ENCODE measurements around the gene ARHGAP44.

ARHGAP44 gene

DNA sequence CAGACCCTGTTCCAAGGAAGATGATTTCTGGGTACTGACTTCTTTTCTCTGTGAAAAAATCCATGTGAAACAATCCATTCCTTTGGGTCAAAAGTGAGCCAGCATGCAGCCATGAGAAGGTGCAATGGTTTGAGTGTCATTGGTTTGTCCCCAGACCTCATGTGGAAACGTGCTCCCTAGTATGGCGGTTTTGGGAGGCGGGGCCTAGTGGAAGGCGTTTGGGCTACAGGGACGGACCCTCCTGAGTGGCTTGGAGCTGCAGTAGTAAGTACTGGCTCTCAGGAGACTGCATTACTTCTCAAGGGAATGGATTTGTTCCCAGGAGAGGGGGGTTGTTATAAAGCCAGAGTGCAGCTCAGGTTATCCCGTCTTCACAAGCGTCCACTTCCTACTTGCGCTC lies 209.2 kb downstream of the ARHGAP44 start:
- no peak for DNase-seq

GRCh38 chr17:12998874-12999273 lies 209.6 kb downstream of the ARHGAP44 start:
- no peak for DNase-seq

DNA sequence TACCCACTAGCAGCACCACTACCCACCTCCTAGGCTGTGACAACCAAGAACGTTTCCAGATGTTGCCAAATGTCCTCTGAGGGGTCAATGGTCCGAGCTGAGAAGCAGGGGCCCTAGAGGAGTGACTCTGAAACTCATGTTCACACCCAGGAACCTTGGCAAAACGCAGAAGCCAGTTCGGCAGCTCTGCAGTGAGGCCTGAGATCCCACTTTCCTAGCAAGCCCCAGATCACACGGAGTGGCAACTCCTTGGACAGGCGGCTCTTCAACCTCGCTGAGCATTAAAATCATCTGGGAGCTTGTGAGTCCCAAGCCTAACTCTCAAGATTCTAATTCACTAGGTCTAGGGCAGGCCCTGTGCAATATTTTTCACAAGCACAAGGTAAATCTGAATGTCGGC lies 211.3 kb downstream of the ARHGAP44 start:
- DNase-seq = no peak

GRCh38 chr17:13001991-13002615 lies 212.8 kb downstream of the ARHGAP44 start:
- DNase-seq = peak; percentile 45

DNA sequence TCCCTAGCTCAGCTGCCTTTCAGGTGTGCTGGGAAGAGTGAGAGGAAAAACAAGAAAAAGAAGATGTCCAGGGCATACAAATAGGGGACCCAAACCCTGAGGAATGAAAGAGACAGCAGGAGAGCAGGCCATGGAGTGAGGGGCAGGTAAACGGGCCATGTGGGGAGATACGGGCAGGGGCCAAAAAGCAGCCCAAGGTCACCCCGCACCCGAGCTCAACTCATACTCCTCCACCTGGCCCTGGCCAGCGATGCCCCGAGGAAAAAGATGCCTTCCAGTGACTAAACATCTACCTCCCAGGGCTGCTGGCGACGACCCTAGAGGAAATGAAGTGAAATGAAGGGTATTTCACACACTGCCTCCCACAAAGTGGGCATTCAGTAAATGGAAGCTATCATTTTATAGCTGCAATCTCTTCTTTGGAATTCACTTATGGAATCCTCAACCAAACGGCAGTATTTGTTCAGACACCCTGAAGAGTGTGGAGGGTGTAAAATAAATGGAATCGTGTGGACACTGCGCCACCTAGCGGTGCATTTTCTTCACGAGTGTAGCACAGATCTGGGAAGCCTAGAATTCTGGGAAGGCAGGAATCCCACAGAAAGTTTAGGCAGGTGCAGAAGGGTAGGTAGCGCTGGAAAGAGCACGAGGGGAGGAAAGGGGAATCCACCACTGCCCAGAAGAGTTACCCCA lies 213.6 kb downstream of the ARHGAP44 start:
- peak; percentile 3 for DNase-seq

GRCh38 chr17:13003454-13003851 lies 214.2 kb downstream of the ARHGAP44 start:
- no peak for DNase-seq

DNA sequence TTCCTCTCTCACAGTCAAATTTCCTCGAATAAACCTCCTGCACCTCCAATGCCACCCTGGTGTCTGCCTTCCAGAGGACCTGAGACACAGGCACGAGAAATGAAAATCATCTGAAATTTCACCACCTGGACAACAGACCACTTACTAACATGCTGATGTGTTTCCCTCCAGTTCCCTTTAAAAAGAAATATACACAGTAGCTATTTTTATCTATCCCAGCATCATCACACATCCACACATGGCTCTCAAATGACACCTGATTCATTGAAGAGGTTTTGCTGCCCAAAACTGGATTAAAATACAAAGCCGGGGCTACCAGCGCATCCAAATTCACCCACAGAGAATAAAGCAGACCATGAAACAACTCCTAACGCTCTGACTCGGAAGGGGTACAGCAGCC lies 214.6 kb downstream of the ARHGAP44 start:
- no peak for DNase-seq

GRCh38 chr17:13004336-13004735 lies 215.0 kb downstream of the ARHGAP44 start:
- DNase-seq = no peak

DNA sequence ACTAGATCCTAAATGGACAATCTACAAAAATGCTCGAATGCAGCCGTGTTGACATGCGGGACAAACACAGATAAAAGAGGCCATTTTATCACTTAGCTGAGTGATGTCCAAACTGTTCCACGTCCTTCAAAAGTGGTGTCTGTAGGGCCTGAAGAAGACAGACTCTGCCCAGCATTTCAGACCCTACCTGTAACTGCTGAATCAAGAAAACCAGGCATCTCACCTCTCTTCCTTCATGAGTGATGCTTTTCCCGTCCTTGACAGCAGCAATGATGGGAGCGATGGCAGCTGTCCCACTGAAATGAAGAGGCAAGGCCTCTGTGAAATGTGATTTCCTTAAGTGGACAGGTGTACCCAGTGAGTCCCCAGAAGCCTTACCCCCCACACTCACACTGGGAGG lies 216.2 kb downstream of the ARHGAP44 start:
- no peak for DNase-seq

DNA sequence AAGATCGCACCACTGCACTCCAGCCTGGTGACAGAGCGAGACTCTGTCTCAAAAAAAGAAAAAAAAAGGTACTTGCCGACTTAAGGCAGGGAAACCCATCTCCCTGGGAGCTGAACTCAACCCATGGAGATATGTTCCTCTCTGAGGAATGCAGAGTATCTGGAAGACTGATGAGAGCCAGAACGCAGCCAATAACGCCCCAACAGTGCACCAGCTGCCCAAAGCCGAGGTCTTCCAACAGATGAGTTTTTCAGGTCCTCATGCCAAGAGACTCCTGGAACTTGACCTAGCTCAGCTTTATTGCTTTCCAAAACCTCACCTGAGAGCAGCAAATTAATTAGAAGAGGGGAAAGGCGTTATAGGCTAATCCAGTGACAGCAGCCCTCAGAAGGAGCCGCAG lies 219.2 kb downstream of the ARHGAP44 start:
- DNase-seq = no peak

DNA sequence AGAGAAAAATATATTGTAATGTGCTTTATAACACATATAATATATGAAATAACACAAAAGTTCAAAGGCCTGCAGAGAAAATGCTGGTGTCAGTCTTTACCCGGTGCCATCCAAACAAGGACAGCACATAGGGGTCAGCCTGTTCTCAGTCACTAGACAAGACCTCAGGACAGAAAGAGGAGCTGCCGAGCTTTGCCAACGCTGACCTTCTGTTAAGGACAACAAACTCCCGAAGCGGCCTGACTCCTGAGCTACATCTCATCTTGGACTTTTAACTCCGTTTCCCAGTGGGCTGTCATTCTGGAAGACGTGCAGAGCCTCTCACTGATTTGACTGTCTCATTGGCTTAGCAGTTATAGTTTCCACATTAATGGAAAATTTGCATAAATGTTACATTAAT lies 221.7 kb downstream of the ARHGAP44 start:
- DNase-seq = no peak

- DNase-seq = no peak
These were observed 225.5 kb downstream of the ARHGAP44 start for GRCh38 chr17:13014801-13015200.

DNA sequence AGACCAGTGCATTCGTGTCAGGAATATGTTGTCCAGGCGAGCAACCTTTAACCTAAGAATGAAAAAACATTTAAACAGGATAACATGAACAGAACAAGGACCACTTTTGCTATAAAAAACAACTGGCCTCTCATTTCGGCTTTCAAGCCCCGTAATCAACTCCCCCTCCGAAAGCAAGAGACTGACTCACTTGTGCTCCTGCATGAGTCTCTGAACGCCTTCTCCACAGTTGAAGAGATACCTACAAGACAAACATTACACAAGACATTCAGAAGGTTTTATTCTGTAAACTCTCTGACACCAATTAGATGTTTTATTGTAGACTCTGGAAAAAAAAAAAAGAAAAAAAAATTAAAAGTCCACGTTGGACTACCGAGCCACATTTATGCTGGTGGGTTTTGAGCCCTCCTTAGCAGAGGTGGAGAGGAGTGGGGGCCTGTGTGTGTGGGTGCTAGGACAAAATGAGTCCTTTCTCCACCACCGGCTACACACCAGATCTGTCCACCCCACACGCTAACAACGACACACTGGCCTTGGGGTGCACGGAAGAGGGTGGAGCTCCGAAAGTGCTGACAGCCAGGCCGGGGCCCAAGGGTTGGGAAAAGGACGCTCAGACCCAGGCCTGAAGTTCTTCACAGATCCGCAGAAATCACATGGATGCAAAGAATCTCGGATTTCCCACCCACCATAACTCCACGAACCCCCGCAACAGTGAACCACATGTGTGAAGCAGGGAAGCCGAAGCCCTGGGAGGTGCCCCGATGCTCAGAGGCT lies 227.8 kb downstream of the ARHGAP44 start:
- DNase-seq = no peak

- DNase-seq = peak; percentile 95
These were observed 228.6 kb downstream of the ARHGAP44 start, which contains the start of gene ELAC2 for GRCh38 chr17:13017655-13018459. ELAC2 (minus strand) TSS chr17:13018027; CDS start chr17:13017947, 80 bp downstream.

GRCh38 chr17:13024016-13024415 lies 234.7 kb downstream of the ARHGAP44 start:
- peak; percentile 33 for DNase-seq

DNA sequence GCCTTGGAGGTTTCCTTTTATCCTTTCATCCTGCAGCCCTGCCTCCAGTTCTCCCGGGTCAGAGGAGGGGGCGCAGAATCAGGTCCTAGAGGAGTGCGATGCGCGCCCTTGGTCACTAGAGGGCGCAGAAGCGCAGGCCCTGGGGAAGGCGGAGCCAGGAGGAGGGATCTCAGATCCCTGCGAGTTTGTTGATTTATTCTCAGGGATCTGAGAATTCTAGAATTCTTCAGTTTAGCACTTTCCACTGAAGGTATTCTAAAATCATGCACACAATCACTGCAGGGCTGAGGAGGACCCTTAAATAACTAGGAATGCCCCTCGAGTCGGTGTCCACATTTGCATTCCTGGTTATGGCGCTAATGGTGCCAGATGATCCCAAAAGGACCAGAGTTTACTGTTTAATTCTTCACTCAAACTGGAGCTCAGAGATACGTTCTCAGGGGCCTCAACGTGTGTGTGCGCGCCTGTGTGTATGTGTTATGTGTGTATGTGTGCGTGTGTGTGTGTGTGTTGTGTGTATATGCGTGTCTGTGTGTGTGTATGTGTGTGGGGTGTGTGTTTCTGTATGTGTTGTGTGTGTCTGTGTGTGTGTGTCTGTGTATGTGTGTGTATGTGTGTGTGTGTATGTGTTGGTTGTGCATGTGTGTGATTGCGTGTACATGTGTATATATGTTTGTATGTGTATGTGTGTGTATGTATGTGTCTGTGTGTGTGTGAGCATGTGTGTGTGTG lies 235.4 kb downstream of the ARHGAP44 start:
- DNase-seq = peak; percentile 57

DNA sequence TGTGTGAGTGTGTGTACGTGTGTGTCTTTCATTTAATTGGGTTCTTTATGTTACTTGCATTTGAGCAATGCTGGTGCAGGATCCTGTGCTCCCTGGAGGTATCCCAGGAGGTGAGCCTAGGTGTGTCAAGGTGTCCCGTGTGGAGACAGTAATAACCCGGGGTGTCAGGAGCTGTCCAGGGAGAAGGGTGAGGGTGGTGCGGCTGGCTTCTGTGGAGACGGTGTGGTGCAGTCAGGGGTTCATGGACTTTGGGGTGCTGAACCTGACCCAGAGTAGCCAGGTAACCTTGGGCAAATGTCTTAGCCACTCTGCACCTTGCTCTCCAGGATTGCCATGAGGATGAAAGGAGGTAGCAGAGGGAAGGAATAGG lies 235.9 kb downstream of the ARHGAP44 start:
- no peak for DNase-seq

- DNase-seq = no peak
These were observed 236.4 kb downstream of the ARHGAP44 start for GRCh38 chr17:13025687-13026086.

- DNase-seq = no peak
These were observed 237.9 kb downstream of the ARHGAP44 start for GRCh38 chr17:13027246-13027645.

DNA sequence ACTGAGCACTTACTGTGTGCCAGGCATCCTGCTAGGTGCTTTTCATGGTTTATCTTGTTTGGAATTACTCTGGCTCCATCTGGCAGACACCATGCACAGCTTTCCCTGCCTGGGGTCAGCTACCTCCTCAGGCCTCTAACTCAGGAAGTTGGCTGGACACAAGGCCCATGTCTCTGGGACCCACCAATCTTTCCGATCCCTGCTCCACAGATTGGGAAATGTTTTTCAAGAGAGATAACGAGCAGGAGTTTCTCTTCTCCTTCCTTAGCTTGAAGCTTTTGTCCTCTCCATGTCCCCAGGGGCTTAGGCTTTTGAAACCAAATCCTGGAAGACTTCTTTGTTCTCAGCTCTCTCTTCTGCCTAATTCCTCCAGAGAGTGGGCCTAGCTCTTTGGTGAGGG lies 240.0 kb downstream of the ARHGAP44 start:
- no peak for DNase-seq

DNA sequence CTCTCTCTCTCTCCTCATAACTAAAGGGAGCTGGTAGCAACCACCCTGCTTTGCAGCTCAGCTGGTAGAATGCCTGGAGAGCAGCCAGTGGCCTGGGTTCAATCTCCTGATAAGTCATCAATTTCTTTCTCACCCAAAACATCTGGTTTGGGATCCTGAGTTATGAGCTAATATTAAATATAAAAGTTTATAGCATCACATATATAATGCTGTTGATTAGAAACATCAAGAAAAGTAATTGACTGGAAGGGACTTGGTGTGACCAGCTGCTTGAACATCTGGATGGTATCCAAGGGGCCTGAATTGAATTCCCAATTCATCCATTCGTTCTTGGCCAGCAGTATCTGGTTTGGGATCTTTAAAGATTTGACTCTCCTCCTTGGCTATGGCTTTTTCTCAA lies 240.8 kb downstream of the ARHGAP44 start:
- DNase-seq = no peak

All from NCI-H1092 treated with DMSO at 0.1 percent for 48 hours (cell line).